GM10248 (cell line): ENCODE results near the gene NFS1.
"Not testable (repeated sequence)": the region's sequence is repeated elsewhere in the genome, so short reads cannot be mapped to it uniquely, and the experiment has no call there.

ENCODE experiments used
- CTCF ChIA-PET: fragments of 300-600 bp; sonication (Branson Sonifier 250); formaldehyde crosslinking; extraction: SDS; loops from one replicate; lab custom pipeline; 2021; ENCODE audit warnings: antibody characterized with exemption; lab: Yijun Ruan, JAX
- POLR2A ChIA-PET: fragments of 350-650 bp; sonication (Branson Sonifier 250); formaldehyde crosslinking; extraction: SDS; loops from one replicate; lab custom pipeline; 2020; ENCODE audit warnings: antibody characterized with exemption; lab: Yijun Ruan, JAX
- DNase-seq: peaks from one replicate; pipeline ENCODE4 v3.0.0; 2012; ENCODE audit errors: extremely low spot score
- CTCF ChIP-seq: IDR thresholded peaks from 2 replicates; pipeline ENCODE4 v1.5.1; 2012; ENCODE audit warnings: mild to moderate bottlenecking, low read depth; ENCODE audit errors: extremely low read depth, missing control alignments, control extremely low read depth

The NFS1 gene

GRCh38 chr20:35709259-35709658 lies 10.1 kb upstream of the NFS1 start:
- POLR2A ChIA-PET, result no interaction called here
- no peak for TF ChIP-seq CTCF
- CTCF ChIA-PET, result interaction anchor here (1.0 to 1.3 kb wide), 3 partner anchors 9 to 16 kb away, joined by 3 to 4 read pairs (median 3); no protein-coding TSS in a partner anchor
- DNase-seq, result no peak

GRCh38 chr20:35708502-35708901 lies 9.3 kb upstream of the NFS1 start:
- ChIA-PET POLR2A (no interaction called here), CTCF (interaction anchor here (1.0 to 1.3 kb wide), 4 partner anchors 8 to 34 kb away, joined by 3 to 4 read pairs (median 4); partner anchors contain the start of gene RBM39)
- TF ChIP-seq CTCF, result no peak
- DNase-seq, result no peak

- POLR2A ChIA-PET, result interaction anchor here (0.6 to 1.0 kb wide), 3 partner anchors 21 to 115 kb away, joined by 4 to 8 read pairs (median 4); no protein-coding TSS in a partner anchor
- CTCF ChIA-PET, result interaction anchor here (1.2 kb wide), 1 partner anchor 10 kb away, joined by 3 read pairs; no protein-coding TSS in a partner anchor
Observed at GRCh38 chr20:35706591-35707529, 7.7 kb upstream of the NFS1 start.

GRCh38 chr20:35705894-35706293 lies 6.7 kb upstream of the NFS1 start:
- not testable (repeated sequence) for DNase-seq
- ChIA-PET POLR2A (interaction anchor here (0.6 to 1.0 kb wide), 3 partner anchors 8 to 114 kb away, joined by 4 to 8 read pairs (median 8); no protein-coding TSS in a partner anchor), CTCF (interaction anchor here (1.2 kb wide), 1 partner anchor 9 kb away, joined by 3 read pairs; no protein-coding TSS in a partner anchor)

More at GRCh38 chr20:35706591-35707529, 7.7 kb upstream of the NFS1 start:
- DNase-seq, result not testable (repeated sequence)

- DNase-seq, result no peak
- CTCF ChIA-PET, result interaction anchor here (0.8 to 1.0 kb wide), 2 partner anchors 10 to 14 kb away, joined by 3 read pairs; no protein-coding TSS in a partner anchor
- no peak for TF ChIP-seq CTCF
- POLR2A ChIA-PET, result interaction anchor here (0.9 kb wide), 1 partner anchor 19 kb away, joined by 5 read pairs; no protein-coding TSS in a partner anchor
Observed at GRCh38 chr20:35704514-35705261, 5.5 kb upstream of the NFS1 start.

GRCh38 chr20:35702824-35703695 lies 3.9 kb upstream of the NFS1 start:
- no peak for TF ChIP-seq CTCF
- CTCF ChIA-PET, result interaction anchor here (1.0 to 1.1 kb wide), 2 partner anchors 17 to 251 kb away, joined by 3 read pairs; partner anchors contain the start of gene SCAND1
- POLR2A ChIA-PET, result interaction anchor here (0.7 to 1.2 kb wide), 2 partner anchors 17 to 39 kb away, joined by 4 read pairs; partner anchors contain the start of gene RBM39
- no peak for DNase-seq
